Right lung (tissue), 5 donors: ENCODE data around the gene PPFIA2. TPM values are rescaled to one million over a fixed set of nuclear protein-coding genes. Genes with fewer than 3 reads are reported as not detected.

ENCODE experiments used
- DNase-seq, 2 donors: peaks; one replicate each; pipeline ENCODE4 v3.0.0-alpha.2; 2013
- polyA plus RNA-seq, 5 donors: library from polyadenylated mRNA; unstranded; fragments of 120-200 nt; gene quantifications; one replicate each; pipeline versions ENCODE4 v1.2.1 to v1.2.3, GENCODE V29; 2013; ENCODE audit warnings: inconsistent platforms in 1 of 5, low replicate concordance in 1 of 5; ENCODE audit not compliant: insufficient read length in 5 of 5, insufficient read depth in 1 of 5

The PPFIA2 gene
- polyA plus RNA-seq, 5 donors = 1.4 to 3.3 (median 2.0) TPM

- DNase-seq = peak; percentile 24 to 32
Observed at GRCh38 chr12:81450920-81451739, 308.0 kb downstream of the PPFIA2 start.

DNA sequence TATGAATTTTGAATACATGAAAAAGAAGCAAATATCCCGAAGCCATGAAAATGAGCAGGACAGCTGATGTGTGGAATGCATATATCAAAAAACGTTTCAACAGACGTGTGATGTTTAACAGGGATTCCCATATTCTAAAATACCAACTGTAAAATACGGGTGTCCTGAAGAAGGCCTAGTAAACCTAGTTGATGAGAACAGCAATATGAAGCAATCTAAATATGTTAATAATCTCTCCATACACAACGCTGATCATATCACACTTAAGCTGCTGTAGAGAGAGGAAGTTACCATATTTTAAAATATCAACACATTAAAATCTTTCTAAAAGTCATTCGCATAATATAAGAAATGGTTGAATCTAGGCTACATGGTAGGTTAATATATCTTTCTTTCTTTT, 317.5 kb downstream of the PPFIA2 start:
- no peak for DNase-seq

GRCh38 chr12:81440001-81440400, 319.1 kb downstream of the PPFIA2 start:
- no peak for DNase-seq

- DNase-seq = no peak
Observed at GRCh38 chr12:81439344-81439743, 319.8 kb downstream of the PPFIA2 start.

GRCh38 chr12:81417056-81417455, 342.1 kb downstream of the PPFIA2 start:
- no peak for DNase-seq

DNA sequence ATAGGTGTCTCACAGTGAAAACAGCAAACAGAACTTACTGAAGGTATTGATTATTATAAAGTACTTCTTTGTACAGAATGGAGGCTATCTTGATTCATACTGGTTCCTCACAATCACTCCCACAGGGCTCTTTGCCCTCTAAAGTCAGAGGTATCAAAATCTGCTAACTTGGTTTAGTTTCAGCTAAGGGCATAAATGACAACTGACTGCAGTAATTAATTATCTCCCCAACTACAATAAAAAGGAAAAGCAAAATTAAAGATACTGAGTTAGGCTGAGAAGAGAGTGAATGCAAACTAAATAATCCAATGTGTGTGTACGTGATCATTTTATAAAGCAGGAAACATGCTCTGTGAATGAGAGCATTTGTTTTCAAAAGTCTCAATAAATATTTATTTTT, 342.6 kb downstream of the PPFIA2 start:
- DNase-seq = no peak

GRCh38 chr12:81414441-81414840, 344.7 kb downstream of the PPFIA2 start:
- no peak for DNase-seq

- DNase-seq = no peak
Observed at GRCh38 chr12:81412940-81413339, 346.2 kb downstream of the PPFIA2 start.

DNA sequence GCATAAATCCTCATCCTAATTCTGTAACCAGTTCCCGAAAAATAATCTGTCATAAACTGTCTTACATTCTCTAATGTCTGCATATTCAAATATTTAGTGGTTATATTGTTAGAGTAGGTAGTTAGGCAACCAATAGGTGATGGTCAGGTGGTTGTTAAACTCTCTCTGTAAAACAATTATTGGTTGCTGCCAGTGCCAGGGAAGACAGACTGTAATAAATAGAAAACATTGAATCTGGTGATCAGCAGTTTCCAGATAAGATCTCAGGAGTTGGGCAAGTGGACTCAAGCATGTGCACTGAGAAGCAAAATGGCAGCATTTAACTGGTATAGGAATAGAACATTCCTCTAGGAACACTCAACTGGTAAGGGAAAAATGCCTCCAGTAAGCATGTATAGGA, 355.8 kb downstream of the PPFIA2 start:
- DNase-seq = no peak

- no peak for DNase-seq
Observed at GRCh38 chr12:81401241-81401640, 357.9 kb downstream of the PPFIA2 start.

DNA sequence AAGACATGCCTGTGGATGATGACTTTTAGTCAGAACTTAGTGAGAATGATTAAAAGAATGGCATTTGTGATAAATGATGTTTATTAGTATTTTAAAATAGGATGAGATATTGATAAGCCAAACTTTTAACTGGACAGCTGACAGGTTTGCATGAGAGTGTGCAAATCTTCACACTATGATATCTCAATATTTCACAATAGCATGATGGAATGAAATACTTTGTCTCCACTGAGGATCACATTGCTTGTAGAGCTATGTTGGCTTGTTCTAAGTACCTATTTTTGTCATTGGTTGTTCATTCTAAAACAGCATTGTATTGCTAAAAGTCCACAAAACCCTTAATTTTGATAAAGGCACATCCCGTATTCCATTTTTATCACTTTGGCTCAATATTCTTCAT, 359.1 kb downstream of the PPFIA2 start:
- no peak for DNase-seq

DNA sequence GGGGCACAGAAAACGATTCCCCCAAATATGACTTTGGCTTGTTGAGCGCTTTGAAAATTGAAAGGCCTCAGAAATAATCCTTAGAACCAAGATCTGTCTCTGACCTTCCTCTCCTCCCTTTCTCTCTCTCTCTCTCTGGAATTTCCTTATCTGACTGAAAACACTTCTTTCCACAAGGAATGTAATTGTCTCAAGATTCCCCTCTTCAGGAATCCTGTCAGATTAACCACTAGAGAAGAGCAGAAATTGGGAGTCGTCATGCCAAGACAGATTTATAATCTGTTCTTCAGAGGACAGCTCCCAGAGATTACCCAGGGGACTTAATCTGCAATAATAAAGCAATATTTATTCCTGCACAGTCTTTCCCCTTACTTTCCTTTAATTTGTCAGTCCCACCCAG, 363.7 kb downstream of the PPFIA2 start:
- no peak for DNase-seq

GRCh38 chr12:81389550-81390099, 369.5 kb downstream of the PPFIA2 start:
- no peak for DNase-seq

GRCh38 chr12:81386101-81386500, 373.0 kb downstream of the PPFIA2 start:
- DNase-seq = no peak

GRCh38 chr12:81381951-81382350, 377.2 kb downstream of the PPFIA2 start:
- no peak for DNase-seq

GRCh38 chr12:81378601-81379285, 380.4 kb downstream of the PPFIA2 start:
- DNase-seq = no peak

DNA sequence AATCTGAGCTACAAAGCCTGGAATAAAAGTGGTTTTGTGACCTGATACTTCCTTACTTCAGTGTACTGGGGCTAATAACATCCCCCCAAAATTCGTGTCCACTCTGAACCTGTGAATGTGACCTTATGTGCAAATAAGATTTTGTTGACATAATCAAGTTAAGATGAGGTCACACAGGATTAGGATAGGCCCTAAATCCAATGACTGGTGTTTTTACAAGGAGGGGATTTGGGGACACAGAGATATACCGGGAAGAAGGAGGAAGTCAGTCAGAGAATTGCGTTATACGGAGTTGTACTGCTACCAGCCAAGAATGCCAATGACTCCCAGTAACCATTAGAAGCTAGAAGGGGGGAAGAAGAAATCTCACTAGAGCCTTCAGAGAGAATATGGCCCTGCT, 381.4 kb downstream of the PPFIA2 start:
- DNase-seq = no peak

GRCh38 chr12:81375969-81376368, 383.2 kb downstream of the PPFIA2 start:
- no peak for DNase-seq

GRCh38 chr12:81370456-81370855, 388.7 kb downstream of the PPFIA2 start:
- no peak for DNase-seq

GRCh38 chr12:81369175-81369574, 390.0 kb downstream of the PPFIA2 start:
- DNase-seq = no peak

GRCh38 chr12:81365284-81365683, 393.9 kb downstream of the PPFIA2 start:
- no peak for DNase-seq

GRCh38 chr12:81360916-81361315, 398.2 kb downstream of the PPFIA2 start:
- DNase-seq = no peak

DNA sequence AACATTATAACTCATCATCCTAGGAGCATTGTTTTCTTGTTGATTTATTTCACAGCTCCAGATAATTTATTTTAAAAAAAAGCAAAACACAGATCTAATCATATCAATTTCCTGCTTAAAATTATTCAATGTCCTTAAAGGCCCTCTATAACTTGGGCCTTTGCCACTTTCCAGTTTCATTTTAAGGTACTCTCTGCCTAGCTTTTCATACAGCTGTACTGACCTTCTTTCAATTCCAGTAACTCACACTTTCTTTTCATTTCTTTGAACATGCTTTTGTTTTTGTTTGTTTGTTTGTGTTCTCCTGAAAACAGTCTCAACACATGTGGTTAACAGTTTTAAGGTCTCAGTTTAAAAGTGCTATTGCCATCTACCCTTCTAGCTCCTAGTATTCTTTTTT, 399.4 kb downstream of the PPFIA2 start:
- DNase-seq = no peak
